Psoas muscle (tissue), 8 donors: ENCODE data around the gene SIPA1. TPM values are rescaled to one million over a fixed set of nuclear protein-coding genes. Genes with fewer than 3 reads are reported as not detected.

Experiments used
- ATAC-seq, 4 donors: fragments of 200-7000 bp; cut with Tn5 transposase; one replicate each; pipeline ENCODE4 v1.9.1; 2020; ENCODE audit warnings: moderate library complexity in 3 of 4, mild to moderate bottlenecking in 2 of 4
- DNase-seq, 2 donors: peaks; one replicate each; pipeline ENCODE4 v3.0.0-alpha.2; 2020
- H3K27ac ChIP-seq: fragments of 200-600 bp; one replicate; pipeline ENCODE4 v1.8.0; 2022
- H3K27me3 ChIP-seq, 3 donors: fragments of 200-600 bp in 1 of 3; one replicate each; pipeline versions ENCODE4 v1.6.1 to v1.8.0; 2013 to 2022; ENCODE audit warnings: low read length in 2 of 3, mild to moderate bottlenecking in 2 of 3, moderate library complexity in 1 of 3; ENCODE audit not compliant: insufficient read depth in 3 of 3
- H3K36me3 ChIP-seq, 2 donors: fragments of 200-600 bp in 1 of 2; one replicate each; pipeline versions ENCODE4 v1.6.1 to v1.8.0; 2013 to 2022; ENCODE audit warnings: low read depth in 1 of 2, mild to moderate bottlenecking in 1 of 2, moderate library complexity in 1 of 2; ENCODE audit not compliant: insufficient read depth in 1 of 2
- H3K4me1 ChIP-seq: fragments of 200-600 bp; one replicate; pipeline ENCODE4 v1.8.0; 2022
- H3K4me3 ChIP-seq: fragments of 200-600 bp; one replicate; pipeline ENCODE4 v1.8.0; 2022; ENCODE audit warnings: mild to moderate bottlenecking
- H3K9me3 ChIP-seq: fragments of 200-600 bp; one replicate; pipeline ENCODE4 v1.8.0; 2022
- WGBS, 3 donors: extraction: QIAGEN DNeasy Blood & Tissue Kit; methylation state at CpG; one replicate each; pipeline versions ENCODE4 v1.1.6 to v1.1.7; 2013; 5-methylcytosine and 5-hydroxymethylcytosine counted together
- intact Hi-C, 2 donors: fragments of 100-400 bp; cut with DNase I; formaldehyde crosslinking; loops; one replicate each; pipeline versions ENCODE4 v1.11.0 to v1.14.2; 2022
- polyA plus RNA-seq, 3 donors: library from polyadenylated mRNA; stranded (reverse); fragments of 200-250 nt; gene quantifications; one replicate each; pipeline ENCODE4 v1.2.3, GENCODE V29; 2013
- total RNA-seq, 4 donors: library from RNA; stranded (reverse); fragmentation: NEBNext Ultra II Directional in 2 of 4; extraction: Animal tissue kit (Norgen Biotek cat#: 25700) in 2 of 4; gene quantifications; one replicate each; pipeline versions ENCODE4 v1.2.1 to v1.2.4, GENCODE V29; 2021 to 2023
- TF ChIP-seq, protein P1 (sequence below): fragments of 200-600 bp; IDR thresholded peaks from one replicate; pipeline ENCODE4 v1.8.0; 2022; ENCODE audit warnings: antibody characterized with exemption
- donor health status: healthy with polysubstance abuse.
- donor health status: DM: no; HTN: no; CAD: no; lungs with moderate emphysema.
- donor health status: Bipolar disorder and iron deficiency.
- donor health status: healthy.
- donor health status: DM: yes; HTN: yes; CAD: no.
- donor health status: DM: no; HTN: no; CAD: no.
- donor health status: DM: no; HTN: no; CAD: no.
- donor health status: DM: yes; HTN: yes; CAD: no.

SIPA1 gene
- total and polyA plus RNA-seq, 7 donors: 7.9 to 17.4 (median 12.3) TPM

DNA sequence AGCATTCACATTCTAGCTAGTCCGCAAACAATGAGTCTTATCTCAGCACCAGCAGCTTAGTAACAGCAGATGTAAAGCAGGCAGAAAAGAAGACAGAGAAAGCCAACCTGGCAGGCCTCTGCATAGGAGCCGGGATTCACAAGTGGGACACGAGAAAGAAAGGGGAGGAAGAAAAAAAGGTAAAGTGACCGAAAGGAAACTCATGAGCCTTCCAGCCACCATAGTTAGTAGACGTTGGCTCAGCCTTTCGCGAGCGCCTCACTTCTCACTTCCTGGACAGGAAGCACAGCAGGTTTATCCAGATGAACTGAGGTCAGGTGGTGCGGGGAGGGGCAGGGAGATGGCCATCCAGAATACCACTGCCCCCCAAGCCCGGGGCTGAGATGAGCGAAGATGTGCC is 54.5 kb downstream of the SIPA1 start:
- WGBS, 3 donors: 59 to 70% (median 69%) methylated on average over 11 of the region's 11 CpGs
- Histone ChIP-seq H3K36me3 (no peaks in the 10 kb centered on the region), H3K27ac (no peak overlapping the region), H3K4me1 (no peaks in the 10 kb centered on the region), H3K4me3 (no peak overlapping the region), H3K9me3 (no peaks in the 10 kb centered on the region), H3K27me3 (no peaks in the 10 kb centered on the region)
- DNase-seq: no peak
- intact Hi-C loops: no loop called here
- no peak for ATAC-seq
- TF ChIP-seq, protein P1, sequence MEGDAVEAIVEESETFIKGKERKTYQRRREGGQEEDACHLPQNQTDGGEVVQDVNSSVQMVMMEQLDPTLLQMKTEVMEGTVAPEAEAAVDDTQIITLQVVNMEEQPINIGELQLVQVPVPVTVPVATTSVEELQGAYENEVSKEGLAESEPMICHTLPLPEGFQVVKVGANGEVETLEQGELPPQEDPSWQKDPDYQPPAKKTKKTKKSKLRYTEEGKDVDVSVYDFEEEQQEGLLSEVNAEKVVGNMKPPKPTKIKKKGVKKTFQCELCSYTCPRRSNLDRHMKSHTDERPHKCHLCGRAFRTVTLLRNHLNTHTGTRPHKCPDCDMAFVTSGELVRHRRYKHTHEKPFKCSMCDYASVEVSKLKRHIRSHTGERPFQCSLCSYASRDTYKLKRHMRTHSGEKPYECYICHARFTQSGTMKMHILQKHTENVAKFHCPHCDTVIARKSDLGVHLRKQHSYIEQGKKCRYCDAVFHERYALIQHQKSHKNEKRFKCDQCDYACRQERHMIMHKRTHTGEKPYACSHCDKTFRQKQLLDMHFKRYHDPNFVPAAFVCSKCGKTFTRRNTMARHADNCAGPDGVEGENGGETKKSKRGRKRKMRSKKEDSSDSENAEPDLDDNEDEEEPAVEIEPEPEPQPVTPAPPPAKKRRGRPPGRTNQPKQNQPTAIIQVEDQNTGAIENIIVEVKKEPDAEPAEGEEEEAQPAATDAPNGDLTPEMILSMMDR: no peak

DNA sequence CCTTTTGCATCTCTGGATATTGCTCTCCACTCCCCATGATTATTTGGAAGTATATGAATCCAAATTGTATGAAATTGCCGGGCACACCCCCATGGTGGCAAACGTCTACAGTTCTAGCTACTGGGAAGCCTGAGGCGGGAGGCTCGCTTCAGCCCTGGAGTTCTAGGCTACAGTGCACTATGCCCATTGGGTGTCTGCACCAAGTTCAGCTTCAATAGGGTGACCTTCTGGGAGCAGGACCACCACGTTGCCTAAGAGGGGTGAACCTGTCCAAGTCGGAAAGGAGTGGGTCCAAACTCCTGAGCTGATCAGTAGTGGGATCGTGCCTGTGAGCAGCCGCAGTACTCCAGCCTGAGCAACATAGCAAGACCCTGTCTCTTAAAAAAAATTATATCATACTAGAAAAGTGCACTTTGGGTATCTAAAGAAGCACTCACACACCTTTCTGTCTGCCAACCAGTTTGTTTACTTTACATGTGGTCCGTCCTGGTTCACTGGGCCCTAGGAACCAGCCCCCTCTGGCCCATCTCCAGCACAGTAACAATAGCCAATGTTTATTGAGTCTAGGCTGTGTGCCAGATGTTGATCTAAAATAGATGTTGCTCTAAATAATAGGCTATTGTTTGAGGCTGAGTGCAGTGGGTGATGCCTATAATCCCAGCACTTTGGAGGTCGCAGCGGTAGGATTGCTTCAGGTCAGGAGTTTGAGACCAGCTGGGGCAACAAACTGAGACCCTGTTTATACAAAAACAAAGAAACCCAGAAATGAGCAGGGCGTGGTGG is 57.7 kb downstream of the SIPA1 start:
- Histone ChIP-seq H3K27me3 (no peaks in the 10 kb centered on the region), H3K4me3 (no peak overlapping the region), H3K27ac (no peak overlapping the region), H3K9me3 (no peaks in the 10 kb centered on the region), H3K36me3 (no peaks in the 10 kb centered on the region), H3K4me1 (no peaks in the 10 kb centered on the region)
- TF ChIP-seq, protein P1: no peak
- DNase-seq (no peak), ATAC-seq (peak in 2 of 4 donors; percentile 9 to 30)
- intact Hi-C loops: no loop called here
- 63 to 64% (median 63%) methylated on average over 12 of the region's 12 CpGs for WGBS, 3 donors

DNA sequence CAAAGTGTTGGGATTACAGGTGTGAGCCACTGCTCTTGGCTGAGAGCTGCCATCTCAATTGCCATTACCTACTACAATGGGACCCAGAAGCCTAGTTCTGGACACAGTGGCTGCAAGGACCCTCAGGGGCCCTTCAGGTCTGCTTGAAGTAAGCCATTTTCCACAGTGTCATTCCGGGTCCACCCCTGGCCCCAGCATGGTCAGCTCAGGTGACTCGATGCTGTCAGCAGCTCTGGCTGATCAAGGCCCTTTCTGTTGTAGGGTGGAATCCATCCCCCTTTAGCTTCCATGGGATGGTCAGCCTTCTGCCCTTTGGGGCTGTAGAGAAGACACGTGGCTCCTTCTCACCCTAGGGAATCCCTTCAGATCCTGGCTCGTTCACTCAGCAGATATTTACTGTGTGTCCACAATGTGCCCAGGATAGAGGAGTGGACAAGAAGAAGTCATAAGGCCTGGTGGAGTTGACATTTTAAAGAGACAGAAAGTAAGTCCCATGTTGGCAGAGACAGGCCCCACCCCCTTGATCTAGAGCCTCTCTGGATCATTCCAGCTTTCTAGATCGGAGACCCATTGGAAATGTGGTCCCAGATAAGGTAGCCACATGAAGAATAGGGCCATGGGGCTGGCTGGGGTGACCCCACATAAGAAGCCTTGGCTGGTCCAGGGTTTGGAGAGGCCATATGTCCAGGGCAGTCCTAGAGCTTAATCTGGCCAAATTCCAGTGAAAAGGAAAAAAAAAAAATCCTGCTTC is 59.1 kb downstream of the SIPA1 start:
- 71 to 78% (median 73%) methylated on average over 5 of the region's 5 CpGs for WGBS, 3 donors
- Histone ChIP-seq H3K9me3 (no peaks in the 10 kb centered on the region), H3K27me3 (no peaks in the 10 kb centered on the region), H3K4me3 (no peak overlapping the region), H3K27ac (no peak overlapping the region), H3K4me1 (no peaks in the 10 kb centered on the region), H3K36me3 (no peaks in the 10 kb centered on the region)
- intact Hi-C loops: no loop called here
- TF ChIP-seq, protein P1: no peak
- ATAC-seq (no peak), DNase-seq (no peak)

DNA sequence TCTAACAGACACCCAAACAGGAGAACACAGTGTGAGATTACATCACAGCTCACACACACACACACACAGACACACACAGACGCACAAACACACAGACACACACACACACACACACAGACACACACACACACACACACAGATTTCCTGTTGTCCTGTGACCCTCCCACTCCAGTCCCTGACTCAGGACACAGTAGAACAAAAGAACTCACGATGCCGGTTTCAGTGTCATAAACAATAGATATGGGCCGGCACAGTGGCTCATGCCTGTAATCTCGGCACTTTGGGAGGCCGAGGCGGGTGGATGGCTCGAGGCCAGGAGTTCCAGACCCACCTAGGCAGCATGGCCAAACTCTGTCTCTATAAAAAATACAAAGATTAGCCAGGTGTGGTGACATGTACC is 60.3 kb downstream of the SIPA1 start:
- H3K36me3 ChIP-seq: no peaks in the 10 kb centered on the region
- TF ChIP-seq, protein P1: no peak
- no peaks in the 10 kb centered on the region for H3K9me3 ChIP-seq
- no peak for DNase-seq
- WGBS, 3 donors: 46 to 59% (median 55%) methylated on average over 8 of the region's 8 CpGs
- no peak for ATAC-seq
- intact Hi-C loops: no loop called here
- H3K4me1 ChIP-seq: no peaks in the 10 kb centered on the region
- H3K27ac ChIP-seq: no peak overlapping the region
- no peaks in the 10 kb centered on the region for H3K27me3 ChIP-seq
- no peak overlapping the region for H3K4me3 ChIP-seq
